Activated T-cell treated with anti-CD3 and anti-CD28 coated beads, Interleukin-2, amount 50 U/mL, for 48 hours (primary cell): ENCODE data around the gene CCND3.
"Not testable (repeated sequence)": the region's sequence is repeated elsewhere in the genome, so short reads cannot be mapped to it uniquely, and the experiment has no call there.

ENCODE experiments used
- DNase-seq, 2 experiments: peaks; one replicate each; pipeline ENCODE4 v3.0.0-alpha.2; 2020

Gene CCND3

DNA sequence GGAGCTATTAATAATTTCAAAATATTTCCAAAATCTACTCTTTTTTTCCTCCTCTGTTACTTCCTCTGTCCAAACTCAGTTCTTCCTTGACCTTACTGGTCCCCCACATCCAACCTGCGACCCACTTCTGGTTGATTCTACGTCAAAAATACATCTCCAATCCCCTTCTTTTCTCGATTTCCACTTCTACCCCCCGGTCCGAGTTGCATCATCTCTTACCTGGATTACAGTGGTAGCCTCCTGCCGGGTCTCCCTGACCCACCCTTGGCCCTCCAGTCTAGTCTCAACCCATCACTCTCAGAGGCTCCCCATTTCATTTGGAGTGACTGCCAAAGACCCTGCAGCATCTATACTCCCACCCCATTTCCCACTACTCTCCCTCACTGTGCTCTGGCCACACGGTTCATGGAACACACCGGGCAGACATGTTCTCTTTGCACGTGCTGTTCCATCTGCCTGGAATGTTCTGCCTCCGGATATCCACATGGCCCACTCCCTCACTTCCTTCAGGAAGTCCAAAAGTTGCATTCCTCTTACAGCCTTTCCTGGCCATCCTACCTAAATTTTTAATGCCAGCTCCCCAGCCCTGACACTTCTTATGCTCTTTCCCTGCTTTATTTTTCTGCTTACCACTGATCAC is 6.1 kb upstream of the CCND3 start:
- DNase-seq = no peak

DNA sequence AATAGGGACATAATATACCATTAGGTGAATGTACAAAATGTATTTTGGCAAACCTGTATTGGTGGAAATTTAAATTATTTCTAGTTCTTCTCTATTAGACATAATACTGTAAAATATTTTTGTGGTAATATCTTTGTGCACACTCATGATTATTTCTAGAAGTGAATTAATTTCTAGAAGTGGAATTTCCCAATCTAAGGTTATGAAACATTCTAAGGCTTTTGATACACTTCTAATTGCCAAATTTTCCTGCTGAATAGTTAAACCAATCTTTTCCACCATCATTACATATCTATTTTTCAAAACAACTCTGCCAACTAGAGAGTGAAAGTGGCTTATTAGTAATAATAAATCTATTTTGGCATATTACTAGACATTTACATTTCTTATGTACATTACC is 1.8 kb upstream of the CCND3 start:
- DNase-seq = no peak

DNA sequence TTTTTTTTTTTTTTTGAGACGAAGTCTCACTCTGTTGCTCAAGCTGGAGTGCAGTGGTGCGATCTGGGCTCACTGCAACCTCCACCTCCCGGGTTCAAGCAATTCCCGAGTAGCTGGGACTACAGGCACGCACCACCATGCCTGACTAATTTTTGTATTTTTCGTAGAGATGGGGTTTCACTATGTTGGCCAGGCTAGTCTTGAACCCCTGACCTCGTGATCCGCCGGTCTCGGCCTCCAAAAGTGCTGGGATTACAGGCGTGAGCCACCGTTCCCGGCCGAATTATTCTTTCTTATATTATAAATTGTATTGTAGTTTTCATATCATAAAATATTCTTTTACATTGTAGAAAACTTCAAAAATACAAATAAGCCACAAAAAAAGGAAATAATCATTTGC is 1.3 kb upstream of the CCND3 start:
- DNase-seq = not testable (repeated sequence)

DNA sequence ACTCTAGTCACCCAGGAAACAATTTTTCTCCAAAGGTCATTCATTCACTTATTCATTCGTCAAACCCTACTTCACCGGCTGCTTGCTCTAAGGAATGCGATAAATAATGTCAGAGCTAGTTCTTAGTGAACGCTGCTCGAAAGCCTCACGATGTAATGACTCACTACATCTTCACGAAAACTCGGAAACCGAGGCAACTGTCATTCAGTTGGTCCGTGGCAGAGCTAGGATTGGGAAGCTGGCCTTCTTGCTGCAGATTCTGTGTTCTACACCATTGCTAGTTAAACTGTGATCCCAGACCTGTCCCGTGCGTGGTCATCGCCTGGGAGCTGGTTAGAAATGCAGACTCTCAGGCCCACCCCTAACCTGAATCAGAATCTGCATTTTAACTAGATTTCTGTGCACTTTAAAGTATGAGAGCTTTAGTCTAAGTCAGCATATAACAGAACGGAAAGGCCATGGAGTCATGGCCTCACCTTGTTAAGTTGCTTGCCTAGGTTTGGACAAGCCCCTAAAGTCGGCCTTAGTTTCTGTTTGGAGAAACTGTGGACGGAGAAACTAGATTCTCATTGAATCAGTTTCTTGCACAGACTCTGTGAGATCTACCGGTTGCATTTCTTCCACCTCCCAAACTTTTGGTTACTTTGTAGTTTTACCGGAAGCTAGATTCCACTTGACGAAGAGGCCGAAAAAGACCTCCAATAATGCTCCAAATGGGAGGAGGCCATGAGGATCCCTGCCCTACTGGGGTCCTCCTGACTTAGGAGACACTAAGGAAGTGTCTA is 651 bp upstream of the CCND3 start:
- peak in 1 of 2 experiments; percentile 44 for DNase-seq

DNA sequence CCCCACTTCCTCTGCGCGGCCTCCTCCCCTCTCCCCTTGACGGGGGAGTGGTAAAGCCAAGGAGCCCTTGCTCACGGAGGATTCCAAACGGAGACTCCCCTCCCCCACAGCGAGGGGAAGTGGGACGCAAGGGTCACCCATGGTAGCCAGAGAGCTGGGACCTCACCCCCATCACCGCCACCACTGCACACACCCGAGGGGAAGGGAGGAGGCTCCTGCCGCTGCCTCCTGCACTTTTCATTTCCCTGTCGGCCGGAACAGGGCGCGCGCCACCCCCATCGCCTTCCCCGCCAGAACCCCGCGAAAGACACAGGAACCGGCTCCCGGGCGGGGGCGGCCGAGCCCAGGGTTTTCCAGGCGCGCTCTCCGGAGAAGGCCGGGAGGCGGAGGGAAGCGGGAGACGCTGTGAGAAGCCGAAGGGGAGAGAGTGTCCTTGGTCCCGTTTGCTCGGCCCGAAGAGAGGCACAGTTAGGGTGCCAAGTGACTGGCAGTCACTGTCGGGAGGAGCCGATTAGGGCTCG is 789 bp downstream of the CCND3 start:
- DNase-seq = peak in 1 of 2 experiments; percentile 76

DNA sequence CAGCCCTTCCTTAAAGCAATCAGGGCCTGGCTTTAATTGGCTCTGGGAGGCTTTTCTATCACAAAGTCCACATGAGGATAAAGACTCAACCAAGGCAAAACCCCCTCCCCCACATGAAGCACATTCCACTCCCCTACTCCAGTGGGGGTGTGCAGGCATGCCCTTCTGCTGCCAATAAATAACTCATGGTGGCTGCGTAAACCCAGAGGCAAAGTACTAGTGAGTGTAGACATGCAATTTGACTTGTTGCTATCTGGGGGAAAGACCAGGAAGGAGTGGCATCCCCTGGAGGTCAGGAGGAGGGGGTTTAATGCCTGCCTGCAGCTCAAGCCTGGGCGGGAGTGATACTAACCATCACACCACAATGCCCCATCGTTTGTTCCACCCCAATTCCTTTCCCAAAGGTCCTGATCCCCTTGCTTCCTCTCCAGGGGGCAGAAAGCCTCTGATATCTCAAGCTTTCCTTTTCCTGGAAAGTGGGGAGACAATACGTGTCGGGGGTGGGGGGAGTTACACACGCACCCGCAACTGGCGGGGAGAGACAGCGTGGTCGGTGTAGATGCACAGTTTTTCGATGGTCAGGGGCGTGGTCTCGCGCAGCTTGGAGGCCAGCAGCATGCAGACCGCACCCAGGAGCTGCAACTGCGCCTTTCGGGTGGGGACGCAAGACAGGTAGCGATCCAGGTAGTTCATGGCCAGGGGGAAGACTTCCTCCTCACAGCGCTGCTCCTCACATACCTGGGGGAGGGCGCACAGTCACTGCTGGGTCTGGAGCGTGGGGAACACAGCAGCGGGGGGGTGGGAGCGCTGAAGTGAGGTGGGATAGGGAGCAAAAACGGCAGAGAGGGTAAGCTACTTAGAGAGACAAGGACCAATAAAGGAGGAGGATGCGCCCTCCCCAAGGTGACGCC is 1.5 kb downstream of the CCND3 start:
- peak; percentile 72 to 73 for DNase-seq

DNA sequence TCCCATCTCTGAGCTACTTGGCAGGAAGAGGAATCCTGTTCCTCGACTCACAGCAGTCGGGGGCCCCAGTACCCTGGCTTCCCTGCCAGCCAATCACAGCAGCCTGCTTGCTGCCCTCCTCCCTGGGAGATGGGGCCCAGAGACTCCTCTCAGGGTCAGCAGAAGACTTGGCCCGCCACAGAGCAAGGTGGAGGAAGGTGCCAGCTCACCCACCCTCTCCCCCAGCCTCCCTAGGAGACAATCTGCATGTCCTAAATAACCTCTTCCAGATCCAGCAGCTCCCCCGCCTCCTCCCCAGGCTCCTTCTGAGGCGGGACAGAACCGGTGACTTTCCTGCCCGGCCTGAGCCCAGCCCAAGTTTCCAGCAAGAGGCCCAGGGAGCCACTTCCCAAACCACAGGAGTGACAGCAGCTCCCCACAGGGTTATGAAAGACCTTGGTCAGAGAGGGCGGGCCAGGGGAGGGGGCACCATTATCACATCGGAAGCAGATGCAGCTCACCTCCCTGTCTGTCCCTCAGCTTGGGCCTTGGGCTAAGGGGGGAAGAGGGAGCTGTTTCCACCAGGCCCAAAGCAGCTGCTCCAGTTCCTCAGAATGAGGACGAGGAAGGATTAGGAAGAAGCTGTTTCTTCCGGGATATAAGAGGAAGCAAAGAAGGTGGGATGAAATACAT is 2.3 kb downstream of the CCND3 start:
- peak; percentile 66 to 70 for DNase-seq

DNA sequence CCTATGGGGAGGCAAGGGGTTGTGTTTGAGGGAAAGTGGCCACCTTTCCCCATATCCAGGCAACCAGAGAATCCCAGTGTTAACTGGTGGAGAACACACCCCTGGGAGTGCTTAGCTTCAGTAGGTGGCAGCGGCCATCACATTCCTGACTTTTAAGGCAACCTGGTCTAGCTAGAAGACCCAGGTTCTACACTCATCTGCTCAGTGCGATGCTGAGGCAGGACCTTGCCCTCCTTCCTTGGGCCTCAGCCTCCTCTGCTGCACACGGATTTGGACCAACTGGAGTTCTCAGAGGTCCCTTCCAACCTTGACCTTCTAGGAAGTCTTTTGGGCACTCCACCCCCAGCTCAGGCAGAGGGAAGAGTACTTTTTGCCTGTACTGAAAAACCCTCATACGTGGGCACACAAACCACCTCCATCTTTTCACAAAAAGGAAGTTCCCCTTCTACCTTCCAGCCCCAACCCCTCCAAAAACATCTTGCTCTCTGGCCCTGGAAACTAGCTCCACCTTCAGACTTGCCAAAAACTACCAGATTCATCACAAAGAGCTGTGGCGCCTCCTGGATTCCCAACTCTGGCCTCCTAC is 2.9 kb downstream of the CCND3 start:
- DNase-seq = no peak

DNA sequence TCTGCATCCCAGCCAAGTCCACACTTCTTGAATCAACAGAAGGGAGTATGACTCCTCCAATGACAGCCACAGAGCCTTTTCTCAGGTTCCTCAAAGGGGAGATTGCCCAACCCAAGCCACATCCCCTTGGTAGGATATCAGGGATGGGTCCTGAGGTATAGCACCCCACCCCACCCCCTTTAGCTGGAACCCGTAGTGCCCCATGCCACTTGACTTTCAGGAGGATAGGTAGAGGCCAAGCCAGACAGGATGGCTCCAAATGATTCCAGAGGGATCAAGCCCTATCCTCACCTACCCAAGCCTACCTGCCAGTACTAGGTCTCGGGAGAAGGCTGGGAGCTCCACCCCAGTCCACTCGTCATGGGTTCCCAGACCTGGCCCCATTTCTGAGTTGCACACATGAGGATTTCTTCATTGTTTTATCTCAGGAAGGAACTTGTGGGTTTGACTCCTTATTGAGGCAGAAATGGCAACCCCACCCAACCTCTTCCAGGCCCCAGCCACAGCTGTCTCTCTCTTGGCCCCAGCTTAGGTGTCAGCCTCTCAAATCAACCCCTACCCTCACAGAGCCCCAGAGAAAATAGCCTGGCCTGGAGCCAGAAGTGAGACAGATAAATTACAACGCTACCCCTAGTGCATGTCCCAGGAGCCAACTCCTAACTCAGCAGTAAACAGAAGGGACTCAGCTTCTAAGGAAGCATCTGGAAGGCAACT is 3.6 kb downstream of the CCND3 start:
- DNase-seq = peak in 1 of 2 experiments; percentile 39

DNA sequence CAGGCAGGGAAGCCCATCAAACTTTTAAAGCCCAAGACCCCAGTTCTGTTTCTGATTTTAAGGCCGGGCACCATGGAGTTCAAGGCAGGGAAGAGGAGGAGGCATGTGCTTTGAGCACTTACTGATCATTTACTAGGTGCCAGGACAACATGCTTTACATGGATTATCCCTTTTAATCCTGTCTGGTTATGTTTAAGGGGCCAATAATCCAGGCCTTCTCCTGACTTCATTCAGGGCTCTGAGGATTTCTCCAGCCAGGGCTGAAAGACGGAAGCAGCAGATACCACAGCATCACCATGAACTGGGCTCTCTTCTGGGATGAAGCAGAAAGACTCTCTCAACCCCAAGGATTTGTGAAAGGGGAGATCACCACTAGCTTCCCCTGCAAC is 4.1 kb downstream of the CCND3 start:
- DNase-seq = no peak

DNA sequence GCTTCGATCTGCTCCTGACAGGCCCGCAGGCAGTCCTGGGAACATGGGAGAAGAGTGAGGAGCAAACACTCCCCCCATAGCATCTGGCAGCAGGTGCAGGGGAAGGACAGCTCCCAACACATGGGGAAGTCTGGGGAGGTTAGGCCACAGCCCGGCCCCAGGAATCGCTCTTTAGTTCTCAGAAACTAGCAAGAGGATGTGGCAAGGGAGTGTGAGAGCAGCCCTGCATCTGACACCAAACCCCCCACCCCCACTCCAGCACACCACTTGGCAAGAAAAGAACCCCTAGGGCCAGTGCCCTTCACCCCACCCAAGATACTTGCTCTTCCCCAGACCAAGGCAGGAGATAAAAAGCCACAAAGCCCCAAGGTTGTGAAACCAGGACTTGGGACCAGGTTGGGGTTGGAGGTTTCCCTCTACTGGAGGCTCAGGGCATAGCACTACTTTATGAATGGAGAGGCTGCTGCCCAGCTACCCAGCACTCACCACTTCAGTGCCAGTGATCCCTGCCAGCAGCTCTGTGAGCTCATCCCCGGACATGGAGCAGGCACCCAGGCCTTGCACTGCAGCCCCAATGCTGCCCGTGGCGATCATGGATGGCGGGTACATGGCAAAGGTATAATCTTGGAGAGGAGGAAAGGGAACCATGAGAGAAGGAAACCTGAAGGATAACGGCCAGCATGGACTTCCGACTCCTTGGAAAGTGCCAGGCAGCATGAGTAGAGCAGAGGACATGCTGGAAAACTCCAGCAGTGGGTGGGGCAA is 5.4 kb downstream of the CCND3 start:
- peak; percentile 79 to 84 for DNase-seq

DNA sequence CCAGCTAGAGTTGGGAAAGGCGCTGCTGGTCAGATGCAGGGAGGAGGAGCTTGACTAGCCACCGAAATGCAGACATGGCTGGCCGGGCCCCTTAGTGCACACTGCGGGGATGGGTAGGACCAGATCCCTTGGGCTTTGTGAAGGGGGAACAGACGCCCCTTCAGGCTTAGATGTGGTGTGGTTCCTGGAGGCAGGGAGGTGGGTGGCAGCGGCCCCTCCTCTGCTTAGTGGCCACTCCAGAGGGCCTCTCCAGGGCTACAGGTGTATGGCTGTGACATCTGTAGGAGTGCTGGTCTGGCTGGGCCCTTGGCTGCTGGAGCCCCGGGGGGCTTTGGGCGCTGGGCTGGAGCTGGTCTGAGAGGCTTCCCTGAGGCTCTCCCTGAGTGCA is 5.9 kb downstream of the CCND3 start:
- DNase-seq = no peak

DNA sequence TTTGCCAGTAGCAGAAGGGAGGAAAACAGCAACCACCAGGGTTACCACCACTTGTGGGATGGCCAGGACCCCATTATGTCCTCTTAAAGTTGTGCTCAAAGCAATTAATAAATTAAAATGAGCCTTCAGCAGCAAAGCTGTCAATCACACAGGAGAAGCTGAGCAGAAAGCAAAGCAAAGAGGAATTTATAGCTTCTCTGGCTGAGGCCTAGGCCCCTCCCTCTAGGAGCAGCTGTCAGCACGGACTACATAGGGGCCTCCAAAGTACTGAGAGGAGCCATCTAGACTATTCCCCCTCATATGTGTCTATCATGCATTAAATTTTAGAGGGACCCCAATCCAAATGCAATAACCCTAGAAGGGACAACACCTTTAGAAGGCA is 6.4 kb downstream of the CCND3 start:
- DNase-seq = no peak

DNA sequence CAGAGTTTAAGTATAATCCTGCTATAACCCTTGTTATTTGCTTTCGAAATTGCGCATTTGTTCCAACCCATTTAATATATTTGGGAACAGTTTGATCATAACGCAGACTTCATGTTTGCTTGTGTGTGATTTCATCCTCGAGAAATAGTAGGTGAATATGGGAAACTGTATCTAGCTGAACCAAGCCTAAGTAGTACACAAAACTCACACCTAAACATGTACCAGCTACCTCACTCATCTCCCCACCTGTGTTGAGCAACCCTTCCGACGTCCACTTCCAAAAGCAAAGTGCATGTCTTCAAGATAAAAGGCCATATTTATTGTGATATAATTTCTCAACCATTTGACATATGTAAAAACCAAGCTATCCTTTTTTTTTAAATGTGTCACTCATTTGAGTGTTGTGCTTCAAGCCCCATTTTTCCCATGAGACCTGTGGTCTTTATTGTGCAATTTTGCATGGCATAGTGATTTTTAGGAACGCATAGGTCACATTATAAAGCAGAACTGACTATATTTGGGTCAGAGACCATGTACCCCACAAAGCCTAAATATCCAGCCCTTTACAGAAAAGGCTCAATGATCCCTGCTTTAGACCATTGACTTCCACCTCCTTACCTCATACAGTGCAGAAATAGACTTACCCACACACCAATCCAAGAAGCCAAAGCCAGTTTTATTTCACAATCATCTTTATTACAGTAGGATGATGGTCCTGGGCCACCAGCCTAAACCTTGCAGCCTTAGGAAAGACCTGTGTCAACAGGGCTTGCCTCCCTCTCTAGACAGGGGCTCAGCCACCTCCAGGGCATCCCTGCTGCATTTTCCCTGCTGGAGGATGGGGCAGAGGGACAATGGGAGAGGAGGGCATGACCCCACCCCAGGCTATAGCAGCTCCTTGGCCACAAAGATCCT is 7.1 kb downstream of the CCND3 start:
- DNase-seq = no peak

DNA sequence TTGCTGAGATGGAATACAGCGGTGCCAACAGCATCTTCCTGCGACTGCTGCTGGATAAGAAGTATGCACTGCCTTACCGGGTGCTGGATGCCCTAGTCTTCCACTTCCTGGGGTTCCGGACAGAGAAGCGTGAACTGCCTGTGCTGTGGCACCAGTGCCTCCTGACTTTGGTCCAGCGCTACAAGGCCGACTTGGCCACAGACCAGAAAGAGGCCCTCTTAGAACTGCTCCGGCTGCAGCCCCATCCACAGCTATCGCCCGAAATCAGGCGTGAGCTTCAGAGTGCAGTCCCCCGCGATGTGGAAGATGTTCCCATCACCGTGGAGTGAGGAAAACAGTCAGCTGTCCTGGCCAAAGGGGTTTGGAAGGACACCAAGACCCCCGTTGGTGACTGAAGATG is 9.2 kb downstream of the CCND3 start:
- no peak for DNase-seq

DNA sequence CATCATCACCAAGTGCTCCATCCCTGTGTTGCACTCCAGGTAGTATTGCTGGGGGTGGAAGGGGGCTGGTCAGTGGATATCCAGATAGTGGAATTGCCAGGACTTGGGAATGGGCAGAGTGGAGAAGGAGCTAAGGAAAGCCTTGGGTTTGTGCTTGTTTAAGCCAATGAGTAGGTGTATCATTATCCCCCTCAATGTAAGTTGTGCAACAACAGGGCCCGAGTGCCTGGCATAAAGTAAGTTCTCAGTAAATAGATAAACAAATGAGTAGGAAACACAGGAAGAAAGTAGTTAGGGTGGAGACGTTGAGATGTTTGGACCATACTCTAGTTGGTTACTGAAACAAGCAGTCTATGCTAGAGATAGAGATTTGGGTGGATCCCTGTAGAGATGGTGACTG is 9.8 kb downstream of the CCND3 start:
- DNase-seq = no peak

DNA sequence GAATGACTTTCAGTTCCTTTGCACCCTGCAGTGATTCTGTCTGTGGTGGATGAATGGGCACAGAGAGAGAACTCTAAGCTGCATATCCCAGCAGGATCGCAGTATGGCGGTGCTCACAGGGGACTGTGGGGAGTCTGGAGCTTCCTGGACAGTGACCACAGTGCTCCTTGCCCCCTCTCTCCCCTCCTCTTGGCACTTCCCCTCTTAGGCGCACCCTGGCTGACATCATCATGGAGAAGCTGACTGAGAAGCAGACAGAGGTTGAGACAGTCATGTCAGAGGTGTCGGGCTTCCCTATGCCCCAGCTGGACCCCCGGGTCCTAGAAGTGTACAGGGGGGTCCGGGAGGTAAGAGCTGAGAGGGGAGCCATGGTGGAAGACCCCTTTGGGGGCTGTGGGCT is 11.7 kb downstream of the CCND3 start:
- no peak for DNase-seq

DNA sequence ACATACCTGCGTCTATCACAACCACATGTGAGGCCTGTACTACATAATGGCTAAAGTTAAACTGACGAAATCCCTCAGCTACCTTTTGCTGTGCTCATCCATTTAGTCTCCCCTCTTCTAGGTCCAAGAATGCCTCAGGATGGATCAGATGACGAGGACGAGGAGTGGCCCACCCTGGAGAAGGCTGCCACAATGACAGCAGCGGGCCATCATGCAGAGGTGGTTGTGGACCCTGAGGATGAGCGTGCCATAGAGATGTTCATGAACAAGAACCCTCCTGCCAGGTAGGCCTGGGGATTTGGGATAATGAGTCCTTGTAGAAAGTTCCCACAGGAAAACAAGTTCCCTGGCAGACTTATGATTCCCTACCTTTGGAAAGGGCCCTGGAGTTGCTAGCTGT is 14.4 kb downstream of the CCND3 start:
- DNase-seq = no peak

DNA sequence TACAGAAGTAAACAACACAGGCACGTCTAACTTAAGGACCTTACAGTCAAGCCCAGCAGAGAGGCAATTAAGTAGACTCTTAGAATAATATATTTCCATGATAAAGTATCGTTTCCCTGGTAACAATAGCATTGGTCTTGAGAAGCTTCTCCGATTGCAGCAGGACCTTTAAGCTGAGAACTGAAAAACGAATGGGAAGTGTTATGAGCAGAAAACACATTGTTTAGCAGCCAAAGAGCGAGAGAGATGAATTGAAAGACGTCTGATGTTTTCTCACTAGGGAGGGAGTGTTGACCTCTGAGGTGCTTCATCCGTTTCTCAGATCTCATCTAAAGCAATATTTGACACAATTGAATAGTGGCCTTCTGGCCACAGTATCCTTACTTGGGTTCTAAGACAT is 19.5 kb downstream of the CCND3 start:
- DNase-seq = no peak

DNA sequence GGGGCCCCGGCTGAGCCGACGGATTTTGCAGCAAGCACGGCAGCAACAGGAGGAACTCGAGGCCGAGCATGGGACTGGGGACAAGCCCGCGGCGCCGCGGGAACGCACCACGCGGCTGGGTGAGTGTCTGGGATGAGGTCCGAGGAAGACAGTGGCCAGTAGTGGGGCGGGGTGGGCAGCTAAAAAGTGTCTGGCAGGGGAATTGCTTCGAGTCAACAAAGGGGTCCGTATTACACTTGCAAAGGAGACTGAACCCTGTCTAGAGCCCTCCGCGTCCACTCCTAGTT is 20.0 kb downstream of the CCND3 start:
- DNase-seq = no peak
